Measurements from ENCODE around the gene MGMT.

Gene MGMT

DNA sequence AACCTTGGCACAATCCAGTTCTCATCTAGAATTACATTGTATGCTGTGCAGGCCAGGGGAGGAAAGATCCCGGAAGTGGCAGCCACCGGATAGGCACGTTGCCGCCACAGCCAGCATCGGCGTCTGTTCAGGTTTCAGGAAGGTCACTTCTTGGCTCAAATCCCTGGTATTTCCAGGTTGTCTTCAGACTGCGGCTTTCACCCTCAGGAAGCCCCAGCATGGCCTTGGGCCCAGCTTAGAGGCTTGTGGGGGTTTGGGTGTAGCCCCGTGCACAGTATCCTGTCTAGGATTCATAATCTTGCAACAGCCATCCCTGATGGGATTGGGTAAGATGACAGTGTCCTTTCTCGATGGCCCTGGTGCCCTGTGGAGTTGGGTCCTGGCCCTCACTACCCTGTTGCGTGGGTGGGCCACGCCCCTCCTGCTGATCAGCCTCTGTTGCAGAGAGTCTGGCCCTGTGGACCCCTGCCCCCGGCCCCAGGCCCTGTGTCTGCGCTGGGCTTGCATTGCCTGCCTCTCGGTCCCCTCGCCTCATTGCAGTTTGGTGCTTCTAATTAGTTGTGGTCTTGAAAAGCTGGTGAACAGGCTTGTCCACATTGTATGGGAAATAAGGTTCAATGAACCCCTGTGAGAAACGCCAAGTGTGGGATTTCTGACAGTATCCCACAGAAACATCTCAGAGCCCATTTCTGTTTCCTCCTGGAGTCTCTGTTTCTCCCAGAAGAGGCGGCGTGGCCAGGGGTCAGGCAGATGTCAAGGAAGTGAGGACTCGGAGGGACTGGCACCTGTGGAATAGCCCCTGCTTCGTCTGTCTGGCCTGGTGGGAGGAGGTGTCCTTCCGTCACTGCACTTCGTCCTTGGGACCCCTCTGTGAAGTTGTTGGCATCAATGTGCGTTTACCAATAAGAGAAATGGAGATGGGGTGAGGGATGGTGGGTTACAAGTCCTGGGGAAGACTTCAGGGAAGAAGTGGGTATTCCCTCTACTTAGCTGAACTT, 77.5 kb downstream of the MGMT start:
- no peak for DNase-seq (ENCODE audit: low read depth)

DNA sequence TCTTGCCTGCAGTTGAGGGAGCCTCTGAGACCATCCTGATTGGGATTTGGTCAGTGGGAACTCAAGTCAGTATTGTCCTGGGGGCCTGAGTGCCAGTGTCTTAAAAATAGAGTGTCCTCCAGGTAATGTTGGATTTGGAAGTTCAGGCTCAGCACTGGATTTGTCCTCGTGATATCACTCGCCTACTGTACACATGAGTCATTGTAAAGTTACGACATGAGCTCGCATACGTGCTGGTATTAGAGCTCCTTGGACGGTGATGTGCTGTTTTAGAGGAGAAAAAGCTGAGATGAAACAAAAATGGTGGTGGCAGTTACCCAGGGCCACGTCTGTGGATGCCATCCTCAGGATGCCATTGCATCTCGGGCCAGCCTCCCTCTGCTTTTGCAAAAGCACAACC, 78.2 kb downstream of the MGMT start:
- no peak for DNase-seq (ENCODE audit: low read depth)

GRCh38 chr10:129546106-129546505, 79.1 kb downstream of the MGMT start:
- DNase-seq (ENCODE audit: low read depth): no peak

GRCh38 chr10:129547608-129548007, 80.6 kb downstream of the MGMT start:
- no peak for DNase-seq (ENCODE audit: low read depth)

DNA sequence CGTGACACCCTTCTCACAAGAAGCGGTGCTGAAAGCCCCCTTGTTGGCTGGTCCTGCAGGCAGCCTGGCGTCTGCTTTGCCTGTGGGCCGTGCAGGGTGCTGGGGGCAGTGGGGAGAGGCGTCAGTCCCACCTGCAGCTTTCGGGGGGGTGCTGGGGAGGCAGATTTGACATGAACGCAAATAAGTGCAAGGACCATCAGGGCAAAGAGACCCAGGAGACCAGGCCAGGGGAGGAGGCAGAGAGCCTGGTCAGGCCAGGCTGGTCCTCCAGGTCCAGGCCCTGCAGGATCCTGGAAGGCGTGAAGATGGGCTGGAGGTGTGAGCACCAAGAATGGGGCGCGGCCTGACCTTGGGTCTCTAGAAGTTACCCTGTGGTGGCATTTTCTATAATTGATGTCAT, 81.6 kb downstream of the MGMT start:
- DNase-seq (ENCODE audit: low read depth): no peak

- DNase-seq (ENCODE audit: low read depth): no peak
Measured at GRCh38 chr10:129550076-129550475, 83.0 kb downstream of the MGMT start.

DNA sequence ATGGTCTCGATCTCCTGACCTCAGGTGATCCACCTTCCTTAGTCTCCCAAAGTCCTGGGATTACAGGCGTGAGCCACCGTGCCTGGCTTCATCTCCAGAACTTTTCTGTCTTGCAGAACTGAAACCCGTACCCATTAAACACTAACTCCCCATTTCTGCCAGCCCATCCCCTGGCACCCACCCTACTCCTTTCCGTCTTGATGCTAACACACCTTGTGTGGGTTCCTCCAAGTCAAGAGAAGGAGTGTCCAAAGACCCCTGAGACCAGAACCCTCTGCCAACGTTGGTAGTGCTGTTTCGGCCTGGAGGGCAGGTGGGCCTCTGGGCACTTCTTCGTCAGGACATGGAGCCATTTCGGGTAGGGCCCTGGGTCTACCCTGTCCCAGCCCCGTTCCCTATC, 83.6 kb downstream of the MGMT start:
- no peak for DNase-seq (ENCODE audit: low read depth)

GRCh38 chr10:129552119-129552518, 85.1 kb downstream of the MGMT start:
- no peak for DNase-seq (ENCODE audit: low read depth)

DNA sequence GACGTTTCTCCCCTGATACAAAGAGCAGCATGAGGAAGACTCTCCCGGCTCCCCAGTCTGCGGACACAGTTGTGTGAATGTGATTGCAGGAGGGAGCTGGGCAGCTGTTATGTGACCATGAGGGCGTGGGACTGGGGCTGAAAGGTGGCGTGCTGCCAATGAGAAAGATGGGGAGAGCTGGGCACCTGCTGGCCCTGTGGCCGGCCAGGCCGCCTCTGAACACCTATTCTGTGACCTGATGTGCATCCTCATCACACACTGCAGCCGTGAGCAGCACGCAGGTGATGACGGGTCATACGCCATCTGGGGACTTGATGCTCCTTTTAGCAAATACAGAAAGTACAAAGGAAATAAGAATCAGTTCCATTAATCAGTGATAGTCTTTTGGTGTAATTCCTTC, 86.9 kb downstream of the MGMT start:
- DNase-seq (ENCODE audit: low read depth): no peak

GRCh38 chr10:129556316-129556715, 89.3 kb downstream of the MGMT start:
- no peak for DNase-seq (ENCODE audit: low read depth)

GRCh38 chr10:129560361-129560760, 93.3 kb downstream of the MGMT start:
- DNase-seq (ENCODE audit: low read depth): no peak

GRCh38 chr10:129562487-129562886, 95.4 kb downstream of the MGMT start:
- no peak for DNase-seq (ENCODE audit: low read depth)

GRCh38 chr10:129564923-129565322, 97.9 kb downstream of the MGMT start:
- no peak for DNase-seq (ENCODE audit: low read depth)

- DNase-seq (ENCODE audit: low read depth): no peak
Measured at GRCh38 chr10:129568583-129569344, 101.7 kb downstream of the MGMT start.

- no peak for DNase-seq (ENCODE audit: low read depth)
Measured at GRCh38 chr10:129570185-129570584, 103.1 kb downstream of the MGMT start.

DNA sequence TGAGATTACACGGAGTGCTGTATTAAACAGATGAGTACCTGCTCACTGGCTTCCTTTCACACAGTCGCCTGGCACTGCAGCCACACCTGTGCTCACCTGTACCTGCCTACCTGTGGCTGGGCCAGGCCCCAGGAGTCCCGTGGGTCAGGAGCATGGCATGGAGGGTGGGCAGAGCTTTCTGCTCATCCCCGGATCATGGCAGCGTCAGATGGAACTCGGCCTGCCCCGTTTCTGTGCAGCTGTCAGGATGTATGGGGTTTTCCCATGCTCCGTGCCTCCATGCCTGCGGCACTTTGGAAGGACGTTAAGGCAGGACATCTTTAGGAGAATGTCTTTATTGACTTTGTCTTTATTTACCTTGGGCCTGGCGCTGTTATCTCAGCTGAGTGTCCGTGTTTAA, 112.2 kb downstream of the MGMT start:
- no peak for DNase-seq (ENCODE audit: low read depth)

- DNase-seq (ENCODE audit: low read depth): no peak
Measured at GRCh38 chr10:129580010-129580409, 113.0 kb downstream of the MGMT start.

- DNase-seq (ENCODE audit: low read depth): no peak
Measured at GRCh38 chr10:129580901-129581300, 113.9 kb downstream of the MGMT start.

DNA sequence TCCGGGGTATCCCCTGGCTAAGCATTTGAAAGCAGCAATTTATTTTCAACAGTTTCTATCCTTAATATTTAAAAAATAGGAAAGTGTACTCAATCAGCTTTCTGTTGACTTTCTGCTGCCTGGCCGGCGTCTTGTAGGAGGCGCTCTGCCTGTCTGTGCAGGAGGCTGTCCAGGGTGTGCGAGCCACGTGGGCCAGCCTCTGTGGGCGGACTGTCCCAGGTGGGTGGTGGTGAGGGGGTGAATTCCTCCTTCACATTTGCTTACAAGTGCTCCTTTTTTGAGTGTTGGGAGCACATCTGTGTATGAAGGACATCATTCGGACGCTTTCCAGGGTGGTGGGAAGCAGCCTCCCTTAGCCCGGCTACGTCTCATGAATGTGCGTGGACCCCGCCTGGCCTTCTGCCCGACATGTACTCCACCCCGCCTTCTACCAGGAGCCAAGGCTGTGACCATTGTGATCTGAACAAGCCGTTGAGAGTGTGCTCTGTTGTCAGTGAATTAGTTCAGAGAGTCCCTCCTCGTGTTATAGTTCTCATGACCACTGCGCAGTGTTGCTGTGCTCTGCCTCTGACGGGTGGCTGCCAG, 114.9 kb downstream of the MGMT start:
- no peak for DNase-seq (ENCODE audit: low read depth)

DNA sequence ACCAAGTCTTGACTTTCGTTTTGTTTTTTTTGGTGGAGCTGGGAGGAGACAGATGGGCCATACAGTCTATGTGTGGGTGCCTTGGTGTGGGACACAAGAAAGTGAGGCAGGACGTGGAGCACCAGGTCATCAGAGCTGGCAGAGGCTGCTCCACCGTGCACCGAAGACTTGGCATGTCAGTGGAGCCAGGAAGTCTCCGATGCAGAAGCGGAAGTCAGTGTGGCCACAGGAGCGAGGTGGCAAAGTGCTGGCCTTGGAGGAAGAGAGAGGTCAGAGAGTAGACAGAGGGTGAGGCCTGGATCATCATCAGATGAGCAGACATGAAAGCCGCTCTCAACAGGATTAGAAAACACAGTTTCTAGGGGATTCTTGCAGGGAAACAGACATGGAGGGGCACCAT, 116.8 kb downstream of the MGMT start:
- DNase-seq (ENCODE audit: low read depth): no peak

DNA sequence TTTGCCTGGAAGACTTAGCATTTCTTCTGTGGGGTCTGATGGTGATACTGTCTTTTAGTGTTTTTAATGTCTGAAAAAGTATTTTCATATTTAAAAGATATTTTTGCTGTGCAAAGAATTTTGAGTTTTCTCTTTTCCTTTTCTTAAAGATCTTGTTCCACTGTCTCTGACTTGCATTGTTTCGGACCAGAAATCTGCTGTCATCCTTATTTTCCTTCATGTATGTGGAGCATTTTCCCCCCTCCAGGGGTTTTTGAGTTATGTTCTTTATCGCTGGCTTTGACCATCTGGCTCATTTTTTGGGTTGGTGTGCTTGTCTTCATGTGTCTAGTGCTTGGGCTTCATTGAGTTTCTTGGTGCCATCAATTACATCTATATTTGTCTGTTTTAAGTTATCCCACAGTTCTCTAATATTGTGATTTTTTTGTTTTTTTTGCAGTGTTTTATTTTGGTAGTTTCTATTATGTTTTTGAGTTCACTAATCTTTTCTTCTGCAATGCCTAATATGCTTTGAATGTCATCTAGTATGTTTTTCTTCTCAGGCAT, 119.9 kb downstream of the MGMT start:
- DNase-seq (ENCODE audit: low read depth): no peak

DNA sequence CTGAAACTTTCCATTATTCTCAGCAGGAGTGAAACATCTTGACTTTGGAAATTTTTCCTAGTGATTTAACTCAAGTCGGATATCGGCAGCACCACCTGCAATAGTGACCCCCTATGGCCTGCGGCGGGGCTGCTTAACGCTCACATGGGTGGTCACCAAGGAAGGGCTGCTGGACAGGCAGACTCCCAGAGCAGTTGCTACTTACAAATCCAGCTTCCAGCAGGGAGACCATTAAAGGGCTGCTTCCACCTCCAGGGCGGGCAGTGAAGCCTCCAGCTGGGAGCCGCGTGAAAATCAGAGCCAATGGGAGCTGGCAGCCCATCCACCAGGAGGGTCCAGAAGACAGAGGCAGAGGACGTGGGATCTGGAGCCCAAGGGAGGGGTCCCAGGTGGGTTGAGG, 122.5 kb downstream of the MGMT start:
- no peak for DNase-seq (ENCODE audit: low read depth)

- no peak for DNase-seq (ENCODE audit: low read depth)
Measured at GRCh38 chr10:129593953-129594352, 126.9 kb downstream of the MGMT start.
